Thyroid gland (tissue), 4 donors: Measurements from ENCODE around the gene ZAR1.

Source experiments
- POLR2A ChIP-seq, 2 donors: fragments of 450-650 bp; IDR thresholded peaks; one replicate each; pipeline ENCODE4 v1.6.1; 2017; ENCODE audit warnings: antibody characterized with exemption in 2 of 2, mild to moderate bottlenecking in 2 of 2, moderate library complexity in 1 of 2
- TF ChIP-seq, protein P1 (sequence below), 6 experiments: fragments of 200-600 bp in 3 of 6; fragments of 450-650 bp in 3 of 6; sonication (generic) in 3 of 6; IDR thresholded peaks; one replicate each; pipeline ENCODE4 v1.5.1; 2016 to 2019; ENCODE audit warnings: antibody characterized with exemption in 6 of 6, mild to moderate bottlenecking in 2 of 6, inconsistent platforms in 1 of 6, moderate library complexity in 1 of 6

DNA sequence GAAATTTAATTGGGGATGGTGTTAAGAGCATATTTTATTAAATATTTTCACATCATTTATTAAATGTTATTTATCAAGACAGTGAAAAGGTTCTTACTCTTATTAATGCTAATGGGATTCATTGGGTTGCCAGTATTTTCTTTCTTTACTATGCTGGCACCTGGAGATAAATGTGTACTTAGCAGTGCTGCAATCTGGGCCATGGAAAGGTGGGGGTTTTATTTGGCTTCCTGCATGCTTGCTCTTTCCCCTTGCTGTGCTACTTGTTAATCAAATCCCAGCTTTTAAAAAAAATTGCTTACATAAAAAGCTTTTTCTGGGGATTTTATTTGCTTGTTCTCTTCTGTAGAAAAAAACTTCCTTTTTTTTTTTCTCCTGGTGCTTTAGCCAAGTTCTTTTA lies 48.3 kb downstream of the ZAR1 start:
- TF ChIP-seq, protein P1, sequence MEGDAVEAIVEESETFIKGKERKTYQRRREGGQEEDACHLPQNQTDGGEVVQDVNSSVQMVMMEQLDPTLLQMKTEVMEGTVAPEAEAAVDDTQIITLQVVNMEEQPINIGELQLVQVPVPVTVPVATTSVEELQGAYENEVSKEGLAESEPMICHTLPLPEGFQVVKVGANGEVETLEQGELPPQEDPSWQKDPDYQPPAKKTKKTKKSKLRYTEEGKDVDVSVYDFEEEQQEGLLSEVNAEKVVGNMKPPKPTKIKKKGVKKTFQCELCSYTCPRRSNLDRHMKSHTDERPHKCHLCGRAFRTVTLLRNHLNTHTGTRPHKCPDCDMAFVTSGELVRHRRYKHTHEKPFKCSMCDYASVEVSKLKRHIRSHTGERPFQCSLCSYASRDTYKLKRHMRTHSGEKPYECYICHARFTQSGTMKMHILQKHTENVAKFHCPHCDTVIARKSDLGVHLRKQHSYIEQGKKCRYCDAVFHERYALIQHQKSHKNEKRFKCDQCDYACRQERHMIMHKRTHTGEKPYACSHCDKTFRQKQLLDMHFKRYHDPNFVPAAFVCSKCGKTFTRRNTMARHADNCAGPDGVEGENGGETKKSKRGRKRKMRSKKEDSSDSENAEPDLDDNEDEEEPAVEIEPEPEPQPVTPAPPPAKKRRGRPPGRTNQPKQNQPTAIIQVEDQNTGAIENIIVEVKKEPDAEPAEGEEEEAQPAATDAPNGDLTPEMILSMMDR (IDR thresholded peaks at IDR 0.05), result no peak
- no peak for TF ChIP-seq POLR2A (IDR thresholded peaks at IDR 0.05)
